IPS-15b (cell line): ENCODE results near the gene FOXN3.

ENCODE experiments used
- H3K27me3 ChIP-seq: one replicate; pipeline ENCODE4 v1.6.1; 2013; ENCODE audit warnings: low read length; ENCODE audit not compliant: control insufficient read depth, insufficient read depth
- H3K36me3 ChIP-seq: one replicate; pipeline ENCODE4 v1.6.1; 2013; ENCODE audit warnings: low read length; ENCODE audit not compliant: control insufficient read depth, insufficient read depth
- H3K4me1 ChIP-seq: one replicate; pipeline ENCODE4 v1.6.1; 2013; ENCODE audit warnings: mild to moderate bottlenecking, low read length; ENCODE audit not compliant: control insufficient read depth, insufficient read depth
- H3K4me3 ChIP-seq: one replicate; pipeline ENCODE4 v1.5.1; 2013; ENCODE audit warnings: low read depth, low read length
- H3K9ac ChIP-seq: one replicate; pipeline ENCODE4 v1.6.1; 2013; ENCODE audit warnings: low read depth, mild to moderate bottlenecking, low read length
- H3K9me3 ChIP-seq: one replicate; pipeline ENCODE4 v1.6.1; 2013; ENCODE audit warnings: mild to moderate bottlenecking, low read length; ENCODE audit not compliant: control insufficient read depth, insufficient read depth

Gene FOXN3

GRCh38 chr14:89231426-89232113, 185.5 kb downstream of the FOXN3 start:
- Histone ChIP-seq H3K9me3 (no peaks in the 10 kb centered on the region), H3K9ac (no peak overlapping the region), H3K4me1 (no peaks in the 10 kb centered on the region), H3K4me3 (no peak overlapping the region), H3K36me3 (no peaks in the 10 kb centered on the region), H3K27me3 (no peaks in the 10 kb centered on the region)

- no peak overlapping the region for H3K4me3 ChIP-seq
- H3K27me3 ChIP-seq: no peaks in the 10 kb centered on the region
- no peaks in the 10 kb centered on the region for H3K4me1 ChIP-seq
- no peaks in the 10 kb centered on the region for H3K36me3 ChIP-seq
- H3K9ac ChIP-seq: no peak overlapping the region
- no peaks in the 10 kb centered on the region for H3K9me3 ChIP-seq
These were observed 188.0 kb downstream of the FOXN3 start for GRCh38 chr14:89228921-89229639.

GRCh38 chr14:89227496-89227836, 189.6 kb downstream of the FOXN3 start:
- H3K4me3 ChIP-seq: no peak overlapping the region
- H3K27me3 ChIP-seq: no peaks in the 10 kb centered on the region
- H3K9ac ChIP-seq: peak overlapping the region; percentile 20
- H3K9me3 ChIP-seq: no peaks in the 10 kb centered on the region
- H3K36me3 ChIP-seq: peaks cover 3% of the 10 kb centered on the region
- no peaks in the 10 kb centered on the region for H3K4me1 ChIP-seq

- H3K9ac ChIP-seq: no peak overlapping the region
- H3K9me3 ChIP-seq: no peaks in the 10 kb centered on the region
- no peak overlapping the region for H3K4me3 ChIP-seq
- no peaks in the 10 kb centered on the region for H3K4me1 ChIP-seq
- peaks cover 3% of the 10 kb centered on the region for H3K36me3 ChIP-seq
- no peaks in the 10 kb centered on the region for H3K27me3 ChIP-seq
These were observed 190.1 kb downstream of the FOXN3 start for GRCh38 chr14:89226801-89227495.

GRCh38 chr14:89225607-89226006, 191.4 kb downstream of the FOXN3 start:
- Histone ChIP-seq H3K9ac (no peak overlapping the region), H3K4me3 (no peak overlapping the region), H3K4me1 (no peaks in the 10 kb centered on the region), H3K36me3 (peaks cover 3% of the 10 kb centered on the region), H3K9me3 (no peaks in the 10 kb centered on the region), H3K27me3 (no peaks in the 10 kb centered on the region)

GRCh38 chr14:89221109-89221810, 195.8 kb downstream of the FOXN3 start:
- Histone ChIP-seq H3K9me3 (no peaks in the 10 kb centered on the region), H3K9ac (no peak overlapping the region), H3K36me3 (peaks cover 3% of the 10 kb centered on the region), H3K4me1 (no peaks in the 10 kb centered on the region), H3K4me3 (no peak overlapping the region), H3K27me3 (no peaks in the 10 kb centered on the region)

GRCh38 chr14:89219051-89219450, 198.0 kb downstream of the FOXN3 start:
- H3K27me3 ChIP-seq: no peaks in the 10 kb centered on the region
- H3K9me3 ChIP-seq: no peaks in the 10 kb centered on the region
- H3K9ac ChIP-seq: no peak overlapping the region

GRCh38 chr14:89217891-89218290, 199.1 kb downstream of the FOXN3 start:
- H3K9me3 ChIP-seq: no peaks in the 10 kb centered on the region
- no peaks in the 10 kb centered on the region for H3K36me3 ChIP-seq
- H3K27me3 ChIP-seq: no peaks in the 10 kb centered on the region
- no peaks in the 10 kb centered on the region for H3K4me1 ChIP-seq
- no peak overlapping the region for H3K9ac ChIP-seq
- no peak overlapping the region for H3K4me3 ChIP-seq

More at GRCh38 chr14:89219051-89219450, 198.0 kb downstream of the FOXN3 start:
- peaks cover 3% of the 10 kb centered on the region for H3K36me3 ChIP-seq
- H3K4me1 ChIP-seq: no peaks in the 10 kb centered on the region
- H3K4me3 ChIP-seq: no peak overlapping the region

- Histone ChIP-seq H3K27me3 (no peaks in the 10 kb centered on the region), H3K36me3 (peaks cover 6% of the 10 kb centered on the region), H3K4me1 (peaks cover 7% of the 10 kb centered on the region), H3K9me3 (no peaks in the 10 kb centered on the region), H3K9ac (no peak overlapping the region), H3K4me3 (no peak overlapping the region)
These were observed 201.5 kb downstream of the FOXN3 start for GRCh38 chr14:89215531-89215930.

- no peak overlapping the region for H3K4me3 ChIP-seq
- no peaks in the 10 kb centered on the region for H3K9me3 ChIP-seq
- no peak overlapping the region for H3K9ac ChIP-seq
- no peaks in the 10 kb centered on the region for H3K27me3 ChIP-seq
- peaks cover 6% of the 10 kb centered on the region for H3K36me3 ChIP-seq
- peaks cover 8% of the 10 kb centered on the region for H3K4me1 ChIP-seq
These were observed 201.9 kb downstream of the FOXN3 start for GRCh38 chr14:89215114-89215513.

GRCh38 chr14:89214221-89214965, 202.6 kb downstream of the FOXN3 start:
- peaks cover 6% of the 10 kb centered on the region for H3K36me3 ChIP-seq
- no peak overlapping the region for H3K4me3 ChIP-seq
- H3K9ac ChIP-seq: no peak overlapping the region
- H3K27me3 ChIP-seq: no peaks in the 10 kb centered on the region
- peaks cover 12% of the 10 kb centered on the region for H3K4me1 ChIP-seq
- H3K9me3 ChIP-seq: no peaks in the 10 kb centered on the region
